HepG2 (cell line): Measurements from ENCODE around the gene SSU72. TPM values are rescaled to one million over a fixed set of nuclear protein-coding genes. Genes with fewer than 3 reads are reported as not detected.

Experiments used
- ATAC-seq: fragments of 200-7000 bp; cut with Tn5 transposase; 3 replicates; pipeline ENCODE4 v1.9.1; 2020; ENCODE audit warnings: mild to moderate bottlenecking, moderate library complexity
- BruUV-seq: library from RNA; stranded (reverse); fragments of 400-500 nt; replicated peaks from 2 replicates; lab custom pipeline; 2021; lab: Mats Ljungman, UMichigan
- CTCF ChIA-PET: fragments of 300-600 bp; formaldehyde crosslinking; extraction: SDS; loops from one replicate; lab custom pipeline; 2021; ENCODE audit warnings: low total read pairs, inconsistent platforms, low intra/inter-chr PET ratio; lab: Yijun Ruan, JAX
- POLR2A ChIA-PET: fragments of 350-600 bp; sonication (Branson Sonifier 250); formaldehyde crosslinking; loops from one replicate; lab custom pipeline; 2020; ENCODE audit warnings: antibody characterized with exemption, inconsistent platforms; lab: Yijun Ruan, JAX
- DNase-seq: peaks from one replicate; pipeline ENCODE4 v3.0.0-alpha.2; 2015; ENCODE audit warnings: low spot score
- FAIRE-seq: peaks from 3 replicates; lab custom pipeline; 2011; peaks lifted over from hg19 to GRCh38; lab: Jason Lieb, UNC
- H2AFZ ChIP-seq: one replicate; pipeline ENCODE4 v1.6.1; 2011; ENCODE audit warnings: low read length, inconsistent platforms
- H3K27ac ChIP-seq: fragments of 300-600 bp; 3 replicates; pipeline ENCODE4 v1.8.0; 2011; ENCODE audit warnings: mixed run types, mild to moderate bottlenecking, mixed read lengths, low read length, inconsistent platforms; ENCODE audit not compliant: insufficient read depth; ENCODE audit errors: extremely low read length
- H3K27me3 ChIP-seq, 2 experiments: fragments of 200-600 bp in 1 of 2; 2 replicates in 1 of 2; 3 replicates in 1 of 2; pipeline versions ENCODE4 v1.6.0 to v1.8.0; 2011; ENCODE audit warnings: low read length in 2 of 2, mild to moderate bottlenecking in 2 of 2, moderate library complexity in 2 of 2, inconsistent platforms in 1 of 2; ENCODE audit not compliant: insufficient read depth in 2 of 2, control insufficient read depth in 1 of 2
- H3K36me3 ChIP-seq, 2 experiments: fragments of 200-600 bp in 1 of 2; replicated peaks in 1 of 2; 2 replicates in 1 of 2; 3 replicates in 1 of 2; pipeline versions ENCODE4 v1.5.1 to v1.8.0; 2011; ENCODE audit warnings: low read length in 2 of 2, inconsistent platforms in 1 of 2; ENCODE audit not compliant: insufficient read depth in 2 of 2, control insufficient read depth in 1 of 2
- H3K4me1 ChIP-seq: 2 replicates; pipeline ENCODE4 v1.5.1; 2012; ENCODE audit warnings: low read length, inconsistent platforms; ENCODE audit not compliant: insufficient read depth
- H3K4me2 ChIP-seq: 2 replicates; pipeline ENCODE4 v1.6.0; 2011; ENCODE audit warnings: low read depth, low read length, inconsistent platforms
- H3K4me3 ChIP-seq, 3 experiments: fragments of 200-600 bp in 1 of 3; sonication (generic), shearing (Covaris generic) in 1 of 3; replicated peaks in 1 of 3; 2 replicates each; pipeline ENCODE4 v1.5.1; 2011 to 2016; ENCODE audit warnings: low read length in 3 of 3, inconsistent platforms in 2 of 3, low read depth in 2 of 3, mild to moderate bottlenecking in 2 of 3, control low read depth in 1 of 3, mixed read lengths in 1 of 3; ENCODE audit not compliant: insufficient read depth in 1 of 3
- H3K79me2 ChIP-seq: one replicate; pipeline ENCODE4 v1.6.1; 2011; ENCODE audit warnings: low read length, inconsistent platforms; ENCODE audit not compliant: insufficient read depth
- H3K9ac ChIP-seq: 2 replicates; pipeline ENCODE4 v1.6.0; 2011; ENCODE audit warnings: mild to moderate bottlenecking, low read depth, low read length, inconsistent platforms; ENCODE audit not compliant: insufficient read depth
- H3K9me3 ChIP-seq: 2 replicates; pipeline ENCODE4 v1.5.1; 2012; ENCODE audit warnings: mild to moderate bottlenecking, low read length
- H4K20me1 ChIP-seq: 2 replicates; pipeline ENCODE4 v1.6.0; 2011; ENCODE audit warnings: inconsistent platforms, mild to moderate bottlenecking, low read length, moderate library complexity; ENCODE audit not compliant: insufficient read depth
- GLI4 ChIP-seq: sonication (generic); formaldehyde crosslinking; IDR thresholded peaks from 2 replicates; pipeline ENCODE4 v1.5.1; 2020; ENCODE audit warnings: missing genetic modification reagents, mild to moderate bottlenecking, moderate library complexity, borderline replicate concordance
- GRHL1 ChIP-seq: sonication (generic); formaldehyde crosslinking; conservative IDR thresholded peaks from 2 replicates; pipeline ENCODE4 v1.8.0; 2022; ENCODE audit warnings: missing genetic modification reagents
- GTF3A ChIP-seq: sonication (generic); formaldehyde crosslinking; conservative IDR thresholded peaks from 2 replicates; pipeline ENCODE4 v1.4.0; 2020; ENCODE audit warnings: mild to moderate bottlenecking, missing genetic modification reagents
- HDAC6 ChIP-seq: fragments of 200-600 bp; sonication (generic); IDR thresholded peaks from 2 replicates; pipeline ENCODE4 v1.7.0; 2017; ENCODE audit warnings: mild to moderate bottlenecking, antibody characterized with exemption, low read length, low read depth
- IRF1 ChIP-seq: sonication (generic); formaldehyde crosslinking; IDR thresholded peaks from 2 replicates; pipeline ENCODE4 v1.4.0; 2020; ENCODE audit warnings: low read depth, mild to moderate bottlenecking, missing genetic modification reagents
- KDM3A ChIP-seq: IDR thresholded peaks from 2 replicates; pipeline ENCODE4 v1.6.1; 2018; ENCODE audit warnings: low read depth, missing compliant biosample characterization
- NR1H2 ChIP-seq: sonication (generic); formaldehyde crosslinking; IDR thresholded peaks from 2 replicates; pipeline ENCODE4 v1.8.1; 2022; ENCODE audit warnings: low read depth, missing genetic modification reagents, borderline replicate concordance
- REPIN1 ChIP-seq: sonication (generic); formaldehyde crosslinking; IDR thresholded peaks from 2 replicates; pipeline ENCODE4 v1.8.0; 2022; ENCODE audit warnings: missing genetic modification reagents, low read depth, mild to moderate bottlenecking, borderline replicate concordance
- RFX1 ChIP-seq: fragments of 450-650 bp; IDR thresholded peaks from 2 replicates; pipeline ENCODE4 v1.6.1; 2017
- SMYD3 ChIP-seq: sonication (generic); formaldehyde crosslinking; IDR thresholded peaks from 2 replicates; pipeline ENCODE4 v1.8.1; 2023; ENCODE audit warnings: mild to moderate bottlenecking, missing genetic modification reagents
- TAF15 ChIP-seq: fragments of 200-400 bp; formaldehyde crosslinking; IDR thresholded peaks from one replicate; pipeline ENCODE4 v1.6.1; 2018; ENCODE audit warnings: mild to moderate bottlenecking, low read depth, low read length; ENCODE audit not compliant: poor library complexity, severe bottlenecking
- ZMAT5 ChIP-seq: sonication (generic); formaldehyde crosslinking; IDR thresholded peaks from 2 replicates; pipeline ENCODE4 v1.5.0; 2020; ENCODE audit warnings: mild to moderate bottlenecking, low read depth, missing genetic modification reagents, borderline replicate concordance
- ZNF180 ChIP-seq: sonication (generic); formaldehyde crosslinking; IDR thresholded peaks from 2 replicates; pipeline ENCODE4 v1.4.0; 2020; ENCODE audit warnings: low read depth, missing genetic modification reagents, borderline replicate concordance
- ZNF260 ChIP-seq: sonication (generic); formaldehyde crosslinking; IDR thresholded peaks from 2 replicates; pipeline ENCODE4 v1.4.0; 2020; ENCODE audit warnings: missing genetic modification reagents, low read depth, mild to moderate bottlenecking, borderline replicate concordance
- ZNF296 ChIP-seq: sonication (generic); formaldehyde crosslinking; conservative IDR thresholded peaks from 2 replicates; pipeline ENCODE4 v1.5.0; 2020; ENCODE audit warnings: mild to moderate bottlenecking, missing genetic modification reagents
- ZNF331 ChIP-seq: sonication (generic); formaldehyde crosslinking; IDR thresholded peaks from 2 replicates; pipeline ENCODE4 v1.4.0; 2020; ENCODE audit warnings: missing genetic modification reagents
- ZNF674 ChIP-seq: sonication (generic); formaldehyde crosslinking; IDR thresholded peaks from 2 replicates; pipeline ENCODE4 v1.5.0; 2020; ENCODE audit warnings: low read depth, mild to moderate bottlenecking, missing genetic modification reagents
- WGBS: methylation state at CpG from one replicate; pipeline ENCODE4 v1.1.6; 2017; ENCODE audit warnings: low lambda C conversion rate; 5-methylcytosine and 5-hydroxymethylcytosine counted together
- in situ Hi-C: cut with HindIII; loops from 2 replicates; pipeline ENCODE4 v1.10.0; 2017; ENCODE audit warnings: low pct_unique_long_range_greater_than_20kb; ENCODE audit not compliant: extremely low pct_ligation_motif_present
- intact Hi-C: fragments of 100-400 bp; cut with micrococcal nuclease; formaldehyde crosslinking; loops from one replicate; pipeline ENCODE4 v1.10.0; 2022; ENCODE audit not compliant: unreplicated experiment
- polyA plus RNA-seq, 8 experiments: library from polyadenylated mRNA; depleted of rRNA in 3 of 8; stranded (reverse) in 7 of 8; unstranded in 1 of 8; fragments of >200 nt; fragmentation: Illumina TruSeq in 4 of 8; extraction: Trizol in 4 of 8; gene quantifications; 2 replicates each; pipeline versions ENCODE4 v1.2.1 to v1.2.3, GENCODE V29; 2011 to 2016; ENCODE audit warnings: low read depth in 4 of 8, missing spikeins in 1 of 8, mixed read lengths in 1 of 8; ENCODE audit not compliant: insufficient read depth in 1 of 8
- total RNA-seq, 5 experiments: library from RNA; depleted of rRNA; stranded (reverse); fragments of >200 nt; fragmentation: Illumina TruSeq; extraction: Trizol; gene quantifications; 2 replicates each; pipeline ENCODE4 v1.2.3, GENCODE V29; 2016; ENCODE audit warnings: low read depth in 1 of 5

SSU72 gene
- total and polyA plus RNA-seq, 2 of the 13 experiments (the other 11 are each of a cell fraction or from before 2014, with no cell fraction given), result 42.8 to 67.1 TPM

- TF ChIP-seq TAF15 (no peak), IRF1 (no peak), REPIN1 (CRISPR knock-in tag) (no peak), NR1H2 (CRISPR knock-in tag) (no peak), GTF3A (CRISPR knock-in tag) (no peak), ZNF180 (CRISPR knock-in tag) (no peak), ZNF296 (CRISPR knock-in tag) (no peak), KDM3A (CRISPR knock-in tag) (no peak), HDAC6 (no peak), GRHL1 (no peak), SMYD3 (no peak), ZMAT5 (CRISPR knock-in tag) (no peak), GLI4 (no peak), ZNF674 (no peak), ZNF331 (no peak), ZNF260 (no peak), RFX1 (no peak)
- in situ Hi-C loops, result no loop called here
- Histone ChIP-seq H3K79me2 (no peaks in the 10 kb centered on the region), H3K4me1 (no peaks in the 10 kb centered on the region), H3K9ac (no peak overlapping the region), H2AFZ (no peak overlapping the region), H3K27ac (no peak overlapping the region), H3K27me3 (no peaks in the 10 kb centered on the region), H3K4me2 (no peak overlapping the region), H3K9me3 (no peaks in the 10 kb centered on the region), H4K20me1 (no peaks in the 10 kb centered on the region), H3K4me3 (no peak overlapping the region), H3K36me3 (peaks cover 5 to 14% of the 10 kb centered on the region in 2 experiments; a peak in 3 of 5 replicates)
- BruUV-seq, result no TSS peak
- ChIA-PET CTCF (no interaction called here), POLR2A (no interaction called here)
- 99% methylated on average over 58 of the region's 66 CpGs for WGBS
- intact Hi-C loops, result no loop called here
- DNase-seq (no peak), FAIRE-seq (no peak), ATAC-seq (peak; percentile 7; the same call in 1 of the 3 replicates)
These were observed 35.2 kb downstream of the SSU72 start for GRCh38 chr1:1539310-1540089.
